ENCODE data around the gene KANSL1. TPM values are rescaled to one million over a fixed set of nuclear protein-coding genes. Genes with fewer than 3 reads are reported as not detected.

KANSL1 gene
- total RNA-seq, 1 donor from 2014 or later: 61.4 TPM

DNA sequence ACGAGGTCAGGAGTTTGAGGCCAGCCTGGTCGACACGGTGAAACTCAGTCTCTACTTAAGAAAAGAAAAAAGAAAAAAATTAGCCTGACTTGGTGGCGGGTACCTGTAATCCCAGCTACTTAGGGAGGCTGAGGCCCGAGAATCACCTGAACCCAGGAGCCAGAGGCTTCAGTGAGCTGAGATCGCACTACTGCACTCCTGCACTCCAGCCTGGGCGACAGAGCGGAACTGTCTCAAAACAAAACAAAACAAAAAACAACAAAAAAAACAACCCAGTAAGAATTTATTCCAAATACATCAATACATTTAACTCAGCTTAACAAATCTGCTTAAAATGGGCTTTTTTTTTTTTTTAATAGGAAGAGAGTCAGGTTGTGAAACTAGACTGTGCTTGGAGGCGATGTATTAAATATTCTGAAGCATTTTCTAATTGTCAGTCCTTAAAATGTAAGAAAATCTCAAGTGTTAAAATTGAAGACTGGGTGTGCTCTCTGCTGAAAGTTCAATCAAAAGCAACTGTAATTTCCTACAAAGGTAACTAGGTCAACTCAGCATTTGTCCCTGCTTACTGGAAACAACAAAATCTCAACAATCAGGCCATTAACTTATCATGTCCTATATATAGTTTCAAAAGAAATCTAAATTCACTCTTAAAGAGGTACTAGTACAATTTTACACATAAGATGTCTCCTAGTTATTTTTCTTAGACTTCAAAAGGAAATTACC is 23.2 kb downstream of the KANSL1 start:
- Mint-ChIP-seq H3K4me1 (ENCODE audit: low read depth) (peaks cover 63% of the 10 kb centered on the region), H3K9me3 (ENCODE audit: low read depth) (no peaks in the 10 kb centered on the region), H3K27me3 (ENCODE audit: low read depth) (no peaks in the 10 kb centered on the region), H3K27ac (ENCODE audit: unreplicated experiment) (no peak overlapping the region), H3K36me3 (ENCODE audit: low read depth) (peaks cover 21% of the 10 kb centered on the region), H3K4me3 (ENCODE audit: unreplicated experiment) (no peak overlapping the region)
- TF ChIP-seq, protein P1, sequence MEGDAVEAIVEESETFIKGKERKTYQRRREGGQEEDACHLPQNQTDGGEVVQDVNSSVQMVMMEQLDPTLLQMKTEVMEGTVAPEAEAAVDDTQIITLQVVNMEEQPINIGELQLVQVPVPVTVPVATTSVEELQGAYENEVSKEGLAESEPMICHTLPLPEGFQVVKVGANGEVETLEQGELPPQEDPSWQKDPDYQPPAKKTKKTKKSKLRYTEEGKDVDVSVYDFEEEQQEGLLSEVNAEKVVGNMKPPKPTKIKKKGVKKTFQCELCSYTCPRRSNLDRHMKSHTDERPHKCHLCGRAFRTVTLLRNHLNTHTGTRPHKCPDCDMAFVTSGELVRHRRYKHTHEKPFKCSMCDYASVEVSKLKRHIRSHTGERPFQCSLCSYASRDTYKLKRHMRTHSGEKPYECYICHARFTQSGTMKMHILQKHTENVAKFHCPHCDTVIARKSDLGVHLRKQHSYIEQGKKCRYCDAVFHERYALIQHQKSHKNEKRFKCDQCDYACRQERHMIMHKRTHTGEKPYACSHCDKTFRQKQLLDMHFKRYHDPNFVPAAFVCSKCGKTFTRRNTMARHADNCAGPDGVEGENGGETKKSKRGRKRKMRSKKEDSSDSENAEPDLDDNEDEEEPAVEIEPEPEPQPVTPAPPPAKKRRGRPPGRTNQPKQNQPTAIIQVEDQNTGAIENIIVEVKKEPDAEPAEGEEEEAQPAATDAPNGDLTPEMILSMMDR (IDR thresholded peaks at IDR 0.05): no peak
- DNase-seq (ENCODE audit: low spot score): no peak

DNA sequence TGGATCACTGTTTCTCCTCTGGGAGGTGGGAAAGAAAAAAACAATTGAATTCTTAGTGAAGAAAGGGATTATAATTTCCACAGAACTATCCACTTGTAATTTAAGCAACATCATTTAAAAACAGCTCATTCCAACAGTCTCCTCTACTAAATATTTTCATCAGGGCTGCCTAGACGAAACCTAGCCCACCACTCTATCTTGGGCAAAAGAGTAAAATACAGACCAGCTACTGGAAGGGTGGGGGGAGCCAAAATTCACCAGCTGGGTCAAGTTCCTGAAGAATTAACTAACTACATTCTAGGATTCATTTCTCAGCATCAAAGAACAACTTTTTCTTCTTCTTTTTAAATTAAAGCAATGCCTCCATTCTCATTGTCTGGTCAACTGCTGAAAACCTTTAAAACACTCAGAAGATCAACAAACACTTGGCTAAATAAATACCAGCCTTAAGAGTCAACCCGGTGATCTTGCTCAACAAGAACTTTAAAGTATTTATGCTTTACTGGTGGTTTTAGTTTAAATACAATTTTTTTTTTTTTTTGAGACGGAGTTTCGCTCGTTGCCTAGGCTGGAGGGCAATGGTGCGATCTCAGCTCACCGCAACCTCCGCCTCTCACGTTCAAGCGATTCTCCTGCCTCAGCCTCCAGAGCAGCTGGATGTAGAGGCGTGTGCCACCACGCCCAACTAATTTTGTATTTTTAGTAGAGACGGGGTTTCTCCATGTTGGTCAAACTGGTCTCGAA is 25.2 kb downstream of the KANSL1 start:
- H3K9me3 Mint-ChIP-seq (ENCODE audit: low read depth): no peaks in the 10 kb centered on the region
- no peak for DNase-seq (ENCODE audit: low spot score)
- peaks cover 71% of the 10 kb centered on the region for H3K4me1 Mint-ChIP-seq (ENCODE audit: low read depth)
- no peaks in the 10 kb centered on the region for H3K27me3 Mint-ChIP-seq (ENCODE audit: low read depth)
- H3K36me3 Mint-ChIP-seq (ENCODE audit: low read depth): peaks cover 21% of the 10 kb centered on the region
- TF ChIP-seq, protein P1 (IDR thresholded peaks at IDR 0.05): no peak
- no peak overlapping the region for H3K4me3 Mint-ChIP-seq (ENCODE audit: unreplicated experiment)
- H3K27ac Mint-ChIP-seq (ENCODE audit: unreplicated experiment): peak overlapping the region; percentile 90

DNA sequence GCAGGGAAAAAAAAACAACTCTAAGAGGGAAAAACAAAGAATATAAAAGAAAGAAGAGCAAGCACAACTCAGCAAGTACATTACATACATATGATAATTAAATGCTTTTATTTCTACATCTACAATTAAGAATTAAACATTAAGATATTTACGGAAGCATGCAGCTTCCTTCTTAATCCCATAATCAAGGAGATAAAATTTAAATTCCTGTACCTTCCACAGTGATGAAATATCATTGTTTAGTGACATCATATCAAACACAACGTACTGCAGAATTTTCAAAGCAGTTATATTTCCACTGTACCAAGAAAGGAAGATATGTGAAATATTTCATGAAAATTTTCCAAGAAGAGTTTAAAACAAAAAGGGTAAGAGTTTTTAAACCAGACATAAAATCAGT is 26.0 kb downstream of the KANSL1 start:
- Mint-ChIP-seq H3K4me3 (ENCODE audit: unreplicated experiment) (no peak overlapping the region), H3K9me3 (ENCODE audit: low read depth) (no peaks in the 10 kb centered on the region), H3K27me3 (ENCODE audit: low read depth) (no peaks in the 10 kb centered on the region), H3K27ac (ENCODE audit: unreplicated experiment) (peak overlapping the region; percentile 90), H3K4me1 (ENCODE audit: low read depth) (peaks cover 73% of the 10 kb centered on the region), H3K36me3 (ENCODE audit: low read depth) (peaks cover 21% of the 10 kb centered on the region)
- TF ChIP-seq, protein P1 (IDR thresholded peaks at IDR 0.05): no peak
- DNase-seq (ENCODE audit: low spot score): no peak

DNA sequence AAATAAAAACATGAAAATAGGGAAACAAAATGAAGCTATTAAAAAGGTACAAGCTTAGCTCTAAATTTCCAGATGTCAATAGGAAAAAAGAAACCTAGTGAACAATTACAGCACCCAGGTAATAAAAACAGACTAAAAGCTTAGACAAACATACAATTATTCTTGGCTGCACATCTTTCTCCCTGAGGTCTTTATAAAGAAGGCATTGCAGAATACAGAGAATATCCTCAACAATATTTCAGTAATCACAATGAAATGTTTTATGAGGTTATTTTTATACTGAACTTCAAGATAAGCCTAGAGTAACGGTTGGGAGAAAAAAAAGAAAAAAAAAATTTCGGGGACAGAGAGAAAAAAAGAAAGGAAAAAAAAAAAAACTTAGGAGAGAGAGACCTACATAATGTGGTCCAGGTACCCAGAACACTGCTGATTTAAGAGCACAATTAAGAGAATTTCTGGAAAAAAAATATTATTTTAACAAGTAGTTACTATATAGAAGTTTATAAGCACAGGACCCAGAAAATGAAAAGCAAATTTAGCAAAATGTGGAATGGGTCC is 26.5 kb downstream of the KANSL1 start:
- Mint-ChIP-seq H3K36me3 (ENCODE audit: low read depth) (peaks cover 21% of the 10 kb centered on the region), H3K4me1 (ENCODE audit: low read depth) (peaks cover 72% of the 10 kb centered on the region), H3K27me3 (ENCODE audit: low read depth) (no peaks in the 10 kb centered on the region), H3K4me3 (ENCODE audit: unreplicated experiment) (no peak overlapping the region), H3K9me3 (ENCODE audit: low read depth) (no peaks in the 10 kb centered on the region), H3K27ac (ENCODE audit: unreplicated experiment) (peak overlapping the region; percentile 90)
- TF ChIP-seq, protein P1 (IDR thresholded peaks at IDR 0.05): no peak
- DNase-seq (ENCODE audit: low spot score): no peak

DNA sequence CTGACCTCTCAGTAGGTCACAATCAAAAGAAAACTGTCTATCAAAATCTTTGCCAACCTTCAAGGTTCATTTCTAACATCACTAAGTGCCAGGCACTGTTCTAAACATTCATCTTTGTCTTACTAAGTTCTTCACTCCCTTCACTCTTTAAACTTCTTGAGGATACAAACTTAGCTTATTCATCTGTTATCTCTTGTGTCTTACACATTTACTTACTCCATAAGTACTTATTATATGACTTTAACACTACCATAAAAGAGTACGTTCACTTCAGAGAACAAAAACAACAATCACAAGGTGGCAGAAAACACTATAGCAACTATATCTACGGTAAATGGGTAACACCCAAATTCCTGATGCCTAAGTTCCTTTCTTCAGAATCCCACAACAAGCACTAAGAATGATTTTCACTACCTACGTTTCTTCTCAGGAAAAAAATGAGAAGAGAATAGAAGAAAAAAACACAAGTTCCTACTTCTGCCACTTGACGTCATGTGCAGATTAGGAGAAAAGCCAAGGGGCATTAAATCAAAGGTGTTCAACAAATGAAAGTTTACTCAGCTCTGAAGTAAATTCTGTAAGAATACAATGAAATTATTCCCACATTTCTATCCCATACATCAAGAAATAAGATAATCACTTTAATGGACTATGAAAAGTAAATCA is 29.2 kb downstream of the KANSL1 start:
- Mint-ChIP-seq H3K27me3 (ENCODE audit: low read depth) (no peaks in the 10 kb centered on the region), H3K27ac (ENCODE audit: unreplicated experiment) (peak overlapping the region; percentile 1), H3K36me3 (ENCODE audit: low read depth) (no peaks in the 10 kb centered on the region), H3K4me1 (ENCODE audit: low read depth) (peaks cover 77% of the 10 kb centered on the region), H3K4me3 (ENCODE audit: unreplicated experiment) (no peak overlapping the region), H3K9me3 (ENCODE audit: low read depth) (no peaks in the 10 kb centered on the region)
- no peak for DNase-seq (ENCODE audit: low spot score)
- TF ChIP-seq, protein P1 (IDR thresholded peaks at IDR 0.05): no peak
